ENCODE data around the gene LASP1.

The LASP1 gene

GRCh38 chr17:38870259-38871165, 654 bp downstream of the LASP1 start:
- Histone ChIP-seq H3K36me3 (ENCODE audit: control insufficient read depth, insufficient read depth, low read length) (peaks cover 6% of the 10 kb centered on the region), H3K9ac (ENCODE audit: low read depth, low read length) (peak overlapping the region; percentile 89), H3K9me3 (ENCODE audit: control insufficient read depth, insufficient read depth, low read length) (no peaks in the 10 kb centered on the region), H3K4me3 (ENCODE audit: low read depth, low read length) (peak overlapping the region; percentile 100), H3K27ac (ENCODE audit: low read depth, low read length) (peak overlapping the region; percentile 96), H3K4me1 (ENCODE audit: control insufficient read depth, insufficient read depth, low read length) (peaks cover 48% of the 10 kb centered on the region), H3K27me3 (ENCODE audit: control insufficient read depth, insufficient read depth, low read length) (no peaks in the 10 kb centered on the region)

GRCh38 chr17:38871247-38872015, 1.6 kb downstream of the LASP1 start:
- H3K27me3 ChIP-seq (ENCODE audit: control insufficient read depth, insufficient read depth, low read length) = no peaks in the 10 kb centered on the region
- peak overlapping the region; percentile 85 for H3K27ac ChIP-seq (ENCODE audit: low read depth, low read length)
- peak overlapping the region; percentile 100 for H3K4me3 ChIP-seq (ENCODE audit: low read depth, low read length)
- peaks cover 49% of the 10 kb centered on the region for H3K4me1 ChIP-seq (ENCODE audit: control insufficient read depth, insufficient read depth, low read length)
- peaks cover 6% of the 10 kb centered on the region for H3K36me3 ChIP-seq (ENCODE audit: control insufficient read depth, insufficient read depth, low read length)
- H3K9ac ChIP-seq (ENCODE audit: low read depth, low read length) = peak overlapping the region; percentile 47
- no peaks in the 10 kb centered on the region for H3K9me3 ChIP-seq (ENCODE audit: control insufficient read depth, insufficient read depth, low read length)

GRCh38 chr17:38872027-38872511, 2.2 kb downstream of the LASP1 start:
- H3K27me3 ChIP-seq (ENCODE audit: control insufficient read depth, insufficient read depth, low read length) = no peaks in the 10 kb centered on the region
- H3K36me3 ChIP-seq (ENCODE audit: control insufficient read depth, insufficient read depth, low read length) = peaks cover 6% of the 10 kb centered on the region
- peaks cover 50% of the 10 kb centered on the region for H3K4me1 ChIP-seq (ENCODE audit: control insufficient read depth, insufficient read depth, low read length)
- H3K4me3 ChIP-seq (ENCODE audit: low read depth, low read length) = peak overlapping the region; percentile 100; the same call in 1 of the 2 replicates
- H3K9me3 ChIP-seq (ENCODE audit: control insufficient read depth, insufficient read depth, low read length) = no peaks in the 10 kb centered on the region
- no peak overlapping the region; the same call in 1 of the 2 replicates for H3K9ac ChIP-seq (ENCODE audit: low read depth, low read length)
- H3K27ac ChIP-seq (ENCODE audit: low read depth, low read length) = peak overlapping the region; percentile 85

- Histone ChIP-seq H3K4me1 (ENCODE audit: control insufficient read depth, insufficient read depth, low read length) (peaks cover 57% of the 10 kb centered on the region), H3K4me3 (ENCODE audit: low read depth, low read length) (no peak overlapping the region), H3K9ac (ENCODE audit: low read depth, low read length) (no peak overlapping the region), H3K9me3 (ENCODE audit: control insufficient read depth, insufficient read depth, low read length) (no peaks in the 10 kb centered on the region), H3K27me3 (ENCODE audit: control insufficient read depth, insufficient read depth, low read length) (no peaks in the 10 kb centered on the region), H3K36me3 (ENCODE audit: control insufficient read depth, insufficient read depth, low read length) (peaks cover 7% of the 10 kb centered on the region), H3K27ac (ENCODE audit: low read depth, low read length) (no peak overlapping the region)
These were observed 3.0 kb downstream of the LASP1 start for GRCh38 chr17:38872671-38873385.

GRCh38 chr17:38873640-38874380, 4.0 kb downstream of the LASP1 start:
- peaks cover 17% of the 10 kb centered on the region for H3K36me3 ChIP-seq (ENCODE audit: control insufficient read depth, insufficient read depth, low read length)
- H3K9ac ChIP-seq (ENCODE audit: low read depth, low read length) = no peak overlapping the region
- peak overlapping the region; percentile 28 for H3K27ac ChIP-seq (ENCODE audit: low read depth, low read length)
- no peak overlapping the region for H3K4me3 ChIP-seq (ENCODE audit: low read depth, low read length)
- H3K27me3 ChIP-seq (ENCODE audit: control insufficient read depth, insufficient read depth, low read length) = no peaks in the 10 kb centered on the region
- H3K4me1 ChIP-seq (ENCODE audit: control insufficient read depth, insufficient read depth, low read length) = peaks cover 61% of the 10 kb centered on the region
- no peaks in the 10 kb centered on the region for H3K9me3 ChIP-seq (ENCODE audit: control insufficient read depth, insufficient read depth, low read length)

- H3K4me1 ChIP-seq (ENCODE audit: control insufficient read depth, insufficient read depth, low read length) = peaks cover 69% of the 10 kb centered on the region
- peak overlapping the region; percentile 28 for H3K27ac ChIP-seq (ENCODE audit: low read depth, low read length)
- peaks cover 18% of the 10 kb centered on the region for H3K36me3 ChIP-seq (ENCODE audit: control insufficient read depth, insufficient read depth, low read length)
- no peaks in the 10 kb centered on the region for H3K9me3 ChIP-seq (ENCODE audit: control insufficient read depth, insufficient read depth, low read length)
- H3K27me3 ChIP-seq (ENCODE audit: control insufficient read depth, insufficient read depth, low read length) = no peaks in the 10 kb centered on the region
- H3K9ac ChIP-seq (ENCODE audit: low read depth, low read length) = no peak overlapping the region
- H3K4me3 ChIP-seq (ENCODE audit: low read depth, low read length) = no peak overlapping the region
These were observed 4.9 kb downstream of the LASP1 start for GRCh38 chr17:38874505-38875400.

GRCh38 chr17:38875477-38876075, 5.7 kb downstream of the LASP1 start:
- peaks cover 75% of the 10 kb centered on the region for H3K4me1 ChIP-seq (ENCODE audit: control insufficient read depth, insufficient read depth, low read length)
- H3K27ac ChIP-seq (ENCODE audit: low read depth, low read length) = peak overlapping the region; percentile 8
- no peak overlapping the region for H3K9ac ChIP-seq (ENCODE audit: low read depth, low read length)
- H3K27me3 ChIP-seq (ENCODE audit: control insufficient read depth, insufficient read depth, low read length) = no peaks in the 10 kb centered on the region
- H3K36me3 ChIP-seq (ENCODE audit: control insufficient read depth, insufficient read depth, low read length) = peaks cover 23% of the 10 kb centered on the region
- H3K9me3 ChIP-seq (ENCODE audit: control insufficient read depth, insufficient read depth, low read length) = no peaks in the 10 kb centered on the region
- no peak overlapping the region for H3K4me3 ChIP-seq (ENCODE audit: low read depth, low read length)

GRCh38 chr17:38877130-38877851, 7.4 kb downstream of the LASP1 start:
- no peaks in the 10 kb centered on the region for H3K27me3 ChIP-seq (ENCODE audit: control insufficient read depth, insufficient read depth, low read length)
- no peak overlapping the region for H3K9ac ChIP-seq (ENCODE audit: low read depth, low read length)
- H3K27ac ChIP-seq (ENCODE audit: low read depth, low read length) = peak overlapping the region; percentile 47
- peaks cover 74% of the 10 kb centered on the region for H3K4me1 ChIP-seq (ENCODE audit: control insufficient read depth, insufficient read depth, low read length)
- no peak overlapping the region for H3K4me3 ChIP-seq (ENCODE audit: low read depth, low read length)
- H3K9me3 ChIP-seq (ENCODE audit: control insufficient read depth, insufficient read depth, low read length) = no peaks in the 10 kb centered on the region
- peaks cover 32% of the 10 kb centered on the region for H3K36me3 ChIP-seq (ENCODE audit: control insufficient read depth, insufficient read depth, low read length)
